ENCODE data around the gene UROC1. TPM values are rescaled to one million over a fixed set of nuclear protein-coding genes. Genes with fewer than 3 reads are reported as not detected.

The UROC1 gene
- total and polyA plus RNA-seq, 2 experiments from 2014 or later, result not detected

DNA sequence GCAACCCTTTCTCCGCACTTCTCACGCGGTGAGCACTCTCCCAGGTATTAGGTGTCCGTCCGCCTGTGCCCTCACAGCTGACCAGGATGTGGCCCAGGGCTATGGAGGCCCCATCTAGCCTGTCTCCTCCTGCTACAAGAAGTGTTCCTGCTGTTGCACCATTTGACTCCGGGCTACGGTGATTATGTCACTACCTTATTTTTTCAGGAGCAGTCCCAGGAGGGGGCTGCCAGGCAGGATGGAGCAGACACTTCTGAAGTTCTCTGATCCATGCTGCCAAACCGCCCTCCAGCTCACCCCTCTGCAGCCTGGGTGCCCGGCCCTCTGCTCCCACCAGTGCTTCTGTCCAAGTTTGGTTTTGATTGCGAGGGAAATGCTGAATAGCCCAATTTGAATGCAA lies 78.8 kb downstream of the UROC1 start (continued):
- no peak for TF ChIP-seq EZH2 (IDR thresholded peaks at IDR 0.05; ENCODE audit: low read depth, unreplicated experiment)
- no peak for TF ChIP-seq EZH2phosphoT487 (IDR thresholded peaks at IDR 0.05; ENCODE audit: unreplicated experiment)
- no peak for TF ChIP-seq POLR2AphosphoS5 (IDR thresholded peaks at IDR 0.05; ENCODE audit: low read depth)
- no peak for TF ChIP-seq NANOG (IDR thresholded peaks at IDR 0.05; ENCODE audit: borderline replicate concordance)
- no peak for TF ChIP-seq ZNF462 (CRISPR knock-in tag; IDR thresholded peaks at IDR 0.05)

DNA sequence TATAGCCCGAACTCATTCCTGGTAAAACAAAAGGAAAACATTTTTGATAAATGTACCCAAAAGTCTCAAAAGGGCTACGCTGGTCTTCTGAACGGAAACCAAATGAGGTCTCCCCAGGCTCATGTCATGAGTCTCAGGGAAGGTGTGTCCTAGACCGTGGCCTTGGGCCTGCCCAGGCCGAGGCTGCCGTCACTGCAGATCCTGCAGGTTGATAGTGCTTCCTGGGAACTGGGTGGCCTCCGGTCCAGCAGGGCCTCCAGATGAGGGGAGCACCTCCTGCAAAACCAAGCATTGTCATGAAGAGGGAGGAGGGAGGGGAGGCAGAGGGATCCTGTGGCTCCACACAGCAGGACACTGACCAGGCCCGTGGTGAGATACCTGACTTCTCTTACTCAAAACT lies 79.4 kb downstream of the UROC1 start:
- Histone ChIP-seq H3K4me1 (ENCODE audit: insufficient read depth) (no peaks in the 10 kb centered on the region), H3K9me2 (ENCODE audit: insufficient read depth) (no peaks in the 10 kb centered on the region), H3K36me3 (ENCODE audit: insufficient read depth) (no peaks in the 10 kb centered on the region), H2AFZ (no peak overlapping the region), H3K4me3 (no peak overlapping the region), H3K79me2 (replicated peaks; ENCODE audit: insufficient read depth) (no peaks in the 10 kb centered on the region), H3K4me2 (no peak overlapping the region), H3K27ac (ENCODE audit: low read depth) (no peak overlapping the region), H3F3A (replicated peaks; ENCODE audit: low read depth) (no peaks in the 10 kb centered on the region), H3K27me3 (ENCODE audit: insufficient read depth) (no peaks in the 10 kb centered on the region), H4K20me1 (replicated peaks; ENCODE audit: insufficient read depth) (no peaks in the 10 kb centered on the region)
- H3K27me3 Mint-ChIP-seq (ENCODE audit: insufficient read depth, low read depth, poor library complexity), result peaks cover 3% of the 10 kb centered on the region
- no peak overlapping the region for H3K4me3 Mint-ChIP-seq
- H3K36me3 Mint-ChIP-seq (ENCODE audit: low read depth), result peaks cover 21% of the 10 kb centered on the region
- DNase-seq (ENCODE audit: low spot score) (no peak), ATAC-seq (no peak)
- H3K9me3 Mint-ChIP-seq, result no peaks in the 10 kb centered on the region
- peaks cover 33% of the 10 kb centered on the region for H3K4me1 Mint-ChIP-seq
- no peak overlapping the region for H3K27ac Mint-ChIP-seq
- no peak for TF ChIP-seq STAT1 (IDR thresholded peaks at IDR 0.05; ENCODE audit: unreplicated experiment)
- TF ChIP-seq CREB1 (CRISPR knock-in tag; IDR thresholded peaks at IDR 0.05; ENCODE audit: low read depth), result no peak
